DMS114 treated with DMSO at 0.1 percent for 48 hours (cell line): Measurements from ENCODE around the gene RASSF1.
"Not testable (repeated sequence)": the region's sequence is repeated elsewhere in the genome, so short reads cannot be mapped to it uniquely, and the experiment has no call there.

Experiments used
- DNase-seq: peaks from one replicate; lab custom pipeline; 2025; ENCODE audit not compliant: unreplicated experiment; lab: John Stamatoyannopoulos, UW

The RASSF1 gene

GRCh38 chr3:50288387-50289007 is 52.1 kb downstream of the RASSF1 start:
- DNase-seq, result no peak

DNA sequence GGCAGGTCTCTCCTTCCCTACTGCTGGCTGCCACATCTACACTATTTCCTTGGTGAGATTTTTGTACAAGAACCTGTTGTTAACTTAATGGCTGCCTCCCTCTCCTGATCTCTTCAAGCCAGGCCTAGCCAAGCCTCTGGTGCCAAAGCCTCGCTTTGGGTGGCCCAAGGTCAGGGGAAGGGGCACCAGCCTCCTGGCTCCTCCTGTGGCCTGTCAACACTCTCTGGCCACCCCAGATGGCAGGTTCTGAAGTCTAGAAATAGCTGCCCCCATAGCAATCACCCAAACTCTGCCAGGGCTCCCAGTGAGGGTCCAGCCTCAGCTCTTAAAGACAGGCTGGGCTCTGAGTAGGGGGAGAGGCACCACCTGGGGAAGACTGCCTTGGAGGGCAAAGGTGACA is 53.4 kb downstream of the RASSF1 start:
- no peak for DNase-seq

- DNase-seq, result no peak
Observed at GRCh38 chr3:50286322-50287227, 54.1 kb downstream of the RASSF1 start.

- not testable (repeated sequence) for DNase-seq
Observed at GRCh38 chr3:50284121-50284520, 56.5 kb downstream of the RASSF1 start.
